OCI-LY1 (cell line): ENCODE results near the gene MB.

Experiments used
- H2AFZ ChIP-seq: fragments of 200-600 bp; sonication (generic), shearing (Covaris generic); 2 replicates; pipeline ENCODE4 v1.6.0; 2014; ENCODE audit warnings: antibody characterized with exemption, mild to moderate bottlenecking, low read length
- H3F3A ChIP-seq: fragments of 200-600 bp; sonication (generic), shearing (Covaris generic); 2 replicates; pipeline ENCODE4 v1.6.0; 2014; ENCODE audit warnings: mild to moderate bottlenecking, antibody characterized with exemption, low read length, moderate library complexity; ENCODE audit not compliant: insufficient read depth
- H3K27ac ChIP-seq: fragments of 200-600 bp; sonication (generic); 2 replicates; pipeline ENCODE4 v1.5.1; 2014; ENCODE audit warnings: low read length, mixed run types, mild to moderate bottlenecking, low read depth; ENCODE audit not compliant: poor library complexity, severe bottlenecking
- H3K27me3 ChIP-seq: fragments of 200-600 bp; sonication (generic); 2 replicates; pipeline ENCODE4 v1.6.0; 2014; ENCODE audit warnings: antibody characterized with exemption, mild to moderate bottlenecking, low read length, moderate library complexity; ENCODE audit not compliant: insufficient read depth
- H3K36me3 ChIP-seq: fragments of 200-600 bp; sonication (generic); 2 replicates; pipeline ENCODE4 v1.6.1; 2014; ENCODE audit warnings: mild to moderate bottlenecking, antibody characterized with exemption, low read length, moderate library complexity, mixed read lengths; ENCODE audit not compliant: insufficient read depth
- H3K4me1 ChIP-seq: fragments of 200-600 bp; sonication (generic); 2 replicates; pipeline ENCODE4 v1.5.1; 2014; ENCODE audit warnings: mild to moderate bottlenecking, low read length, moderate library complexity; ENCODE audit not compliant: insufficient read depth, severe bottlenecking
- H3K4me2 ChIP-seq: fragments of 200-600 bp; sonication (generic), shearing (Covaris generic); 2 replicates; pipeline ENCODE4 v1.6.1; 2014; ENCODE audit warnings: low read length
- H3K4me3 ChIP-seq: fragments of 200-600 bp; sonication (generic); 2 replicates; pipeline ENCODE4 v1.5.1; 2014; ENCODE audit warnings: low read length, low read depth, mild to moderate bottlenecking, mixed read lengths; ENCODE audit not compliant: poor library complexity, severe bottlenecking
- H3K79me2 ChIP-seq: fragments of 200-600 bp; shearing (Covaris generic); 2 replicates; pipeline ENCODE4 v1.6.1; 2016; ENCODE audit warnings: mixed run types, low read length, mixed read lengths; ENCODE audit not compliant: insufficient read depth
- H3K9ac ChIP-seq: fragments of 200-600 bp; sonication (generic), shearing (Covaris generic); 2 replicates; pipeline ENCODE4 v1.6.1; 2014; ENCODE audit warnings: mild to moderate bottlenecking, low read length, mixed read lengths
- H3K9me2 ChIP-seq: fragments of 200-600 bp; sonication (generic), shearing (Covaris generic); 2 replicates; pipeline ENCODE4 v1.6.1; 2014; ENCODE audit warnings: low read depth, mild to moderate bottlenecking, low read length, mixed read lengths
- H3K9me3 ChIP-seq: fragments of 200-600 bp; shearing (Covaris generic); 2 replicates; pipeline ENCODE4 v1.6.1; 2014; ENCODE audit warnings: low read length, mixed read lengths
- H4K20me1 ChIP-seq: fragments of 200-600 bp; sonication (generic), shearing (Covaris generic); 2 replicates; pipeline ENCODE4 v1.6.0; 2016; ENCODE audit warnings: mild to moderate bottlenecking, low read length; ENCODE audit not compliant: insufficient read depth
- CTCF ChIP-seq: fragments of 200-600 bp; sonication (generic), shearing (Covaris generic); IDR thresholded peaks from 2 replicates; pipeline ENCODE4 v1.5.1; 2017; ENCODE audit warnings: mild to moderate bottlenecking, antibody characterized with exemption, low read length, moderate library complexity, mixed read lengths
- EZH2 ChIP-seq: fragments of 200-600 bp; sonication (generic), shearing (Covaris generic); IDR thresholded peaks from 2 replicates; pipeline ENCODE4 v1.8.0; 2017; ENCODE audit warnings: borderline replicate concordance, mixed run types, mild to moderate bottlenecking, antibody characterized with exemption, low read length, moderate library complexity, mixed read lengths

The MB gene

GRCh38 chr22:35587896-35588295 is 29.2 kb downstream of the MB start:
- H3F3A ChIP-seq = no peaks in the 10 kb centered on the region
- no peak overlapping the region for H3K27ac ChIP-seq

GRCh38 chr22:35587447-35587870 is 29.7 kb downstream of the MB start:
- Histone ChIP-seq H3K4me2 (no peak overlapping the region), H3K79me2 (no peaks in the 10 kb centered on the region), H3K9me3 (no peaks in the 10 kb centered on the region), H3K4me3 (no peak overlapping the region), H3K9ac (no peak overlapping the region), H3F3A (no peaks in the 10 kb centered on the region), H4K20me1 (no peaks in the 10 kb centered on the region), H3K4me1 (no peaks in the 10 kb centered on the region), H2AFZ (no peak overlapping the region), H3K27me3 (peaks cover 10% of the 10 kb centered on the region; the same call in 1 of the 2 replicates), H3K27ac (no peak overlapping the region), H3K36me3 (no peaks in the 10 kb centered on the region), H3K9me2 (no peaks in the 10 kb centered on the region)
- TF ChIP-seq CTCF = no peak
- TF ChIP-seq EZH2 = no peak

More at GRCh38 chr22:35587896-35588295, 29.2 kb downstream of the MB start:
- H3K4me2 ChIP-seq = no peak overlapping the region
- H3K9me2 ChIP-seq = no peaks in the 10 kb centered on the region
- TF ChIP-seq CTCF = no peak
- no peak for TF ChIP-seq EZH2
- no peak overlapping the region for H3K4me3 ChIP-seq
- H3K9me3 ChIP-seq = no peaks in the 10 kb centered on the region
- H4K20me1 ChIP-seq = no peaks in the 10 kb centered on the region
- peaks cover 10% of the 10 kb centered on the region; the same call in 1 of the 2 replicates for H3K27me3 ChIP-seq
- no peak overlapping the region for H2AFZ ChIP-seq
- no peaks in the 10 kb centered on the region for H3K79me2 ChIP-seq
- no peak overlapping the region for H3K9ac ChIP-seq
- H3K4me1 ChIP-seq = no peaks in the 10 kb centered on the region
- no peaks in the 10 kb centered on the region for H3K36me3 ChIP-seq

- H3K9me2 ChIP-seq = no peaks in the 10 kb centered on the region
- TF ChIP-seq CTCF (no peak), EZH2 (no peak)
- no peaks in the 10 kb centered on the region for H4K20me1 ChIP-seq
- peaks cover 10% of the 10 kb centered on the region; the same call in 1 of the 2 replicates for H3K27me3 ChIP-seq
- no peak overlapping the region for H3K4me2 ChIP-seq
- H3F3A ChIP-seq = no peaks in the 10 kb centered on the region
- H3K27ac ChIP-seq = no peak overlapping the region
- no peak overlapping the region for H3K4me3 ChIP-seq
- H3K9me3 ChIP-seq = no peaks in the 10 kb centered on the region
- H3K36me3 ChIP-seq = no peaks in the 10 kb centered on the region
- no peak overlapping the region for H3K9ac ChIP-seq
- H2AFZ ChIP-seq = no peak overlapping the region
- no peaks in the 10 kb centered on the region for H3K79me2 ChIP-seq
- no peaks in the 10 kb centered on the region for H3K4me1 ChIP-seq
These were observed 30.4 kb downstream of the MB start for GRCh38 chr22:35586771-35587170.
